Adrenal gland (tissue), 12 donors: ENCODE results near the gene GALNT7. TPM values are rescaled to one million over a fixed set of nuclear protein-coding genes. Genes with fewer than 3 reads are reported as not detected.

ENCODE experiments used
- DNase-seq, 7 donors: peaks; one replicate each; pipeline ENCODE4 v3.0.0-alpha.2; 2019 to 2020
- H3K27ac ChIP-seq, 5 donors: fragments of 200-600 bp; sonication (generic) in 4 of 5; 1 replicate in 3 of 5; 2 replicates in 2 of 5; pipeline versions ENCODE4 v1.5.1 to v1.8.0; 2016 to 2020; ENCODE audit warnings: mild to moderate bottlenecking in 1 of 5
- H3K27me3 ChIP-seq: fragments of 200-600 bp; 2 replicates; pipeline ENCODE4 v1.8.0; 2021
- H3K36me3 ChIP-seq, 2 donors: fragments of 200-600 bp; replicated peaks in 1 of 2; 1 replicate in 1 of 2; 2 replicates in 1 of 2; pipeline versions ENCODE4 v1.5.1 to v1.8.0; 2018 to 2022
- H3K4me1 ChIP-seq, 2 donors: fragments of 200-600 bp; replicated peaks in 1 of 2; 1 replicate in 1 of 2; 2 replicates in 1 of 2; pipeline versions ENCODE4 v1.5.1 to v1.8.0; 2018 to 2021
- H3K4me3 ChIP-seq, 4 donors: fragments of 200-600 bp; sonication (generic) in 3 of 4; one replicate each; pipeline ENCODE4 v1.5.1; 2016 to 2018
- H3K9me3 ChIP-seq, 3 donors: fragments of 200-600 bp; sonication (generic) in 1 of 3; replicated peaks in 1 of 3; 1 replicate in 2 of 3; 2 replicates in 1 of 3; pipeline versions ENCODE4 v1.5.1 to v1.8.0; 2016 to 2021
- CTCF ChIP-seq, 6 experiments: fragments of 450-650 bp in 4 of 6; fragments of 200-600 bp in 2 of 6; sonication (generic) in 1 of 6; IDR thresholded peaks; 1 replicate in 5 of 6; 2 replicates in 1 of 6; pipeline versions ENCODE4 v1.5.1 to v1.8.0; 2016 to 2021; ENCODE audit warnings: antibody characterized with exemption in 6 of 6, mild to moderate bottlenecking in 2 of 6, moderate library complexity in 1 of 6
- POLR2A ChIP-seq, 2 donors: fragments of 450-650 bp; IDR thresholded peaks; one replicate each; pipeline ENCODE4 v1.6.1; 2017; ENCODE audit warnings: antibody characterized with exemption in 2 of 2, mild to moderate bottlenecking in 2 of 2, moderate library complexity in 1 of 2
- WGBS, 4 donors: extraction: QIAGEN DNeasy Blood & Tissue Kit in 2 of 4; methylation state at CpG; one replicate each; pipeline versions ENCODE4 v1.1.5 to v1.1.7; 2013 to 2017; 5-methylcytosine and 5-hydroxymethylcytosine counted together
- intact Hi-C, 2 donors: fragments of 100-400 bp; cut with DNase I; formaldehyde crosslinking; loops; one replicate each; pipeline versions ENCODE4 v1.14.1 to v1.15.0; 2022 to 2023
- polyA plus RNA-seq, 3 donors: library from polyadenylated mRNA; stranded (reverse); fragments of 200-250 nt in 2 of 3; fragments of 350-450 nt in 1 of 3; fragmentation: Illumina TruSeq in 1 of 3; extraction: RNeasy Lipid Tissue Mini Kit (QIAGEN cat#74804) in 1 of 3; gene quantifications; one replicate each; pipeline ENCODE4 v1.2.3, GENCODE V29; 2013 to 2014
- total RNA-seq, 9 donors: library from RNA; depleted of rRNA in 4 of 9; stranded (reverse); fragments of >200 nt in 4 of 9; fragments of 120-200 nt in 1 of 9; fragmentation: NEBNext Ultra II Directional in 1 of 9; extraction: Animal tissue kit (Norgen Biotek cat#: 25700) in 1 of 9; gene quantifications; one replicate each; pipeline versions ENCODE4 v1.1.0 to v1.2.4, GENCODE V29; 2013 to 2023
- donor health status: healthy with polysubstance abuse.
- donor health status: Bipolar disorder and iron deficiency.
- donor health status: DM: yes; HTN: yes; CAD: no.
- donor health status: DM: no; HTN: no; CAD: no.
- donor health status: DM: no; HTN: no; CAD: no.
- donor health status: DM: yes; HTN: yes; CAD: no.

GALNT7 gene
- total and polyA plus RNA-seq, 12 donors, result 4.4 to 21.9 (median 10.3) TPM

- Histone ChIP-seq H3K27ac (no peak overlapping the region), H3K4me3 (no peak overlapping the region), H3K27me3 (no peaks in the 10 kb centered on the region), H3K36me3 (no peaks in the 10 kb centered on the region), H3K4me1 (no peaks in the 10 kb centered on the region), H3K9me3 (peaks cover 0 to 16% (median 0%) of the 10 kb centered on the region in 3 donors)
- no peak for DNase-seq
- 85 to 91% (median 89%) methylated on average over 14 of the region's 14 CpGs for WGBS, 4 donors
- intact Hi-C loops, result no loop called here
- TF ChIP-seq CTCF (IDR thresholded peaks at IDR 0.05) (no peak), POLR2A (IDR thresholded peaks at IDR 0.05) (no peak)
These were observed 113.0 kb downstream of the GALNT7 start for GRCh38 chr4:173281406-173282255.

- Histone ChIP-seq H3K36me3 (no peaks in the 10 kb centered on the region), H3K4me3 (no peak overlapping the region), H3K27ac (no peak overlapping the region), H3K27me3 (no peaks in the 10 kb centered on the region), H3K4me1 (no peaks in the 10 kb centered on the region), H3K9me3 (peaks cover 0 to 16% (median 0%) of the 10 kb centered on the region in 3 donors)
- 80 to 96% (median 87%) methylated on average over 4 of the region's 4 CpGs for WGBS, 4 donors
- no peak for DNase-seq
- TF ChIP-seq POLR2A (IDR thresholded peaks at IDR 0.05) (no peak), CTCF (IDR thresholded peaks at IDR 0.05) (no peak)
- intact Hi-C loops, result no loop called here
These were observed 113.6 kb downstream of the GALNT7 start for GRCh38 chr4:173282256-173282562.

GRCh38 chr4:173282626-173283025 lies 114.0 kb downstream of the GALNT7 start:
- peaks cover 0 to 16% (median 0%) of the 10 kb centered on the region in 3 donors for H3K9me3 ChIP-seq
- H3K27ac ChIP-seq, result no peak overlapping the region
- DNase-seq, result no peak
- no peaks in the 10 kb centered on the region for H3K36me3 ChIP-seq
- WGBS, 4 donors, result 92 to 95% (median 93%) methylated on average over 3 of the region's 3 CpGs
- no peaks in the 10 kb centered on the region for H3K4me1 ChIP-seq
- intact Hi-C loops, result no loop called here
- H3K4me3 ChIP-seq, result no peak overlapping the region
- TF ChIP-seq CTCF (IDR thresholded peaks at IDR 0.05) (no peak), POLR2A (IDR thresholded peaks at IDR 0.05) (no peak)
- no peaks in the 10 kb centered on the region for H3K27me3 ChIP-seq

GRCh38 chr4:173284463-173284862 lies 115.9 kb downstream of the GALNT7 start:
- Histone ChIP-seq H3K9me3 (peaks cover 0 to 16% (median 0%) of the 10 kb centered on the region in 3 donors), H3K4me3 (no peak overlapping the region), H3K36me3 (no peaks in the 10 kb centered on the region), H3K4me1 (no peaks in the 10 kb centered on the region), H3K27me3 (no peaks in the 10 kb centered on the region), H3K27ac (no peak overlapping the region)
- TF ChIP-seq POLR2A (IDR thresholded peaks at IDR 0.05) (no peak), CTCF (IDR thresholded peaks at IDR 0.05) (no peak)
- DNase-seq, result no peak
- intact Hi-C loops, result no loop called here
